ENCODE data around the gene MRRF.
A peak's percentile ranks its signal among the peaks of the same experiment; 100 is the strongest.

The MRRF gene

DNA sequence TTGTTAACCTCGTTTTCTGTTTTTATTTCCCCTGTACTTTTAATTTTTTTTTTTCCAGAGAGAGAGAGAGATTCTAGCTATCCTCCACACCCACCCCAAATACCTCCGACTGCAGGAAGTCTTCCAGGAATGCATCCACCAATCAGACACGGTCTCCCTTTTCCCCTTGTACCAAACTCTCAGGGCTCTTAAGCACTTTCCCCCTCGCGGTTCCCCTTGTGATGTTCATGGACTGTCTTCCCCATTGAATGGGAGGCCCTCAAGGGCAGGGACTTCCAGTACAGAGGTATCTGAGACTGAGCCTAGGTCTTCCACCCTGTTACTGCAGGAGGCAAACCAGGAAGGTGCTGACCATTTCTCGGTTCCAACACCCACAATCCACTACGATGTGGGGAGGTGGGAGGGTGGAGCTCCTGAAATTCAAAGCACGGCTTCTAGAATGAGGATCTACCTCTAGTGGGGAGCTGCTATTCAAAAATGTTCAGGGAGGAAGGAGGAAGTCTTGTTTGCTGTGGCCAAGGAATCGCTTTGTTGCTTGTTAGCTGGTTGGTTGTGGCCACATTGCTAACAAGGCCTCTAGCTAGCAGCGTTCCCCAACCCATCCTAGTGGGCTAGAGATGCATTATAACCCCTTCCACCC is 68.6 kb downstream of the MRRF start:
- POLR2A ChIA-PET = no interaction called here

DNA sequence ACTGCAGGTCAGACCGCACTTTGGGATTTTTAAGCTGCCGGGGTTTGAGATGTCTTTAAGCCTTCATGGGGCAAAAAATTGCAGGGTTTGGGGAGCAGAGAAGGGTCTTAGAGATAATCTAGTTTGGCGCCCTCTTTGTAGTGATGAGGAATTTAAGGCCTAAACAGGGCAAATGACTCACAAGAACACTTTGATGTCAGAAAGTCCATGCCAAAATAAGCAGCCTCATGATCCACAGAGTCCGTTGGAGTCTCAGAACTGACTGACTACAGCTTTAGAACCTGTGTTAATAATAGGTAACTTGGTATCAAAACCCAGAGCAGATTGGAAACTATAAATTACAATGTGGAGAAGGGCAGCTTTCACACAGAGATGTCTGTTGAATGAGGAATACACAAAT is 70.2 kb downstream of the MRRF start:
- Histone ChIP-seq H3K27me3 (replicated peaks in 2 of 5; ENCODE audit: control insufficient read depth in 4 of 5, insufficient read depth in 5 of 5, low read length in 4 of 5) (no peaks in the 10 kb centered on the region), H3K27ac (ENCODE audit: insufficient read depth in 1 of 2, low read depth in 1 of 2, low read length in 2 of 2, poor library complexity in 1 of 2, severe bottlenecking in 2 of 2) (no peak overlapping the region), H3K4me3 (ENCODE audit: control insufficient read depth in 1 of 7, extremely low read depth in 1 of 7, insufficient read depth in 4 of 7, low read depth in 2 of 7, low read length in 6 of 7) (no peak overlapping the region), H3K9me3 (ENCODE audit: control extremely low read depth in 1 of 5, control insufficient read depth in 4 of 5, insufficient read depth in 2 of 5, low read depth in 1 of 5, low read length in 4 of 5) (no peaks in the 10 kb centered on the region), H3K36me3 (ENCODE audit: control insufficient read depth in 4 of 4, insufficient read depth in 4 of 4, low read length in 3 of 4) (peaks cover 0 to 4% (median 0%) of the 10 kb centered on the region in 4 experiments), H3K4me1 (ENCODE audit: control extremely low read depth in 1 of 4, control insufficient read depth in 4 of 4, insufficient read depth in 4 of 4, low read length in 3 of 4) (peaks cover 0 to 31% (median 28%) of the 10 kb centered on the region in 4 experiments)
- ChIA-PET POLR2A (no interaction called here), CTCF (interaction anchor here (0.9 to 4.3 kb wide), 3 partner anchors 11 to 20 kb away, joined by 3 to 27 read pairs (median 3); no protein-coding TSS in a partner anchor)
- no peak for DNase-seq
- WGBS (ENCODE audit: insufficient coverage) = 100% methylated on average over 3 of the region's 4 CpGs

More for the DNA sequence above, 68.6 kb downstream of the MRRF start:
- WGBS (ENCODE audit: insufficient coverage) = 54% methylated on average over 6 of the region's 10 CpGs
- H3K4me1 ChIP-seq (ENCODE audit: control extremely low read depth in 1 of 4, control insufficient read depth in 4 of 4, insufficient read depth in 4 of 4, low read length in 3 of 4) = peaks cover 0 to 36% (median 30%) of the 10 kb centered on the region in 4 experiments
- peak in 1 of 3 donors; percentile 47 for DNase-seq
- H3K36me3 ChIP-seq (ENCODE audit: control insufficient read depth in 4 of 4, insufficient read depth in 4 of 4, low read length in 3 of 4) = peaks cover 0 to 7% (median 5%) of the 10 kb centered on the region in 4 experiments
- no peaks in the 10 kb centered on the region for H3K27me3 ChIP-seq (replicated peaks in 2 of 5; ENCODE audit: control insufficient read depth in 4 of 5, insufficient read depth in 5 of 5, low read length in 4 of 5)
- H3K27ac ChIP-seq (ENCODE audit: insufficient read depth in 1 of 2, low read depth in 1 of 2, low read length in 2 of 2, poor library complexity in 1 of 2, severe bottlenecking in 2 of 2) = peak overlapping the region in 1 of 2 experiments; percentile 18
- no peaks in the 10 kb centered on the region for H3K9me3 ChIP-seq (ENCODE audit: control extremely low read depth in 1 of 5, control insufficient read depth in 4 of 5, insufficient read depth in 2 of 5, low read depth in 1 of 5, low read length in 4 of 5)
- CTCF ChIA-PET = interaction anchor here (1.0 to 4.3 kb wide), 5 partner anchors 12 to 207 kb away, joined by 3 to 27 read pairs (median 3); no protein-coding TSS in a partner anchor
- no peak overlapping the region for H3K4me3 ChIP-seq (ENCODE audit: control insufficient read depth in 1 of 7, extremely low read depth in 1 of 7, insufficient read depth in 4 of 7, low read depth in 2 of 7, low read length in 6 of 7)

DNA sequence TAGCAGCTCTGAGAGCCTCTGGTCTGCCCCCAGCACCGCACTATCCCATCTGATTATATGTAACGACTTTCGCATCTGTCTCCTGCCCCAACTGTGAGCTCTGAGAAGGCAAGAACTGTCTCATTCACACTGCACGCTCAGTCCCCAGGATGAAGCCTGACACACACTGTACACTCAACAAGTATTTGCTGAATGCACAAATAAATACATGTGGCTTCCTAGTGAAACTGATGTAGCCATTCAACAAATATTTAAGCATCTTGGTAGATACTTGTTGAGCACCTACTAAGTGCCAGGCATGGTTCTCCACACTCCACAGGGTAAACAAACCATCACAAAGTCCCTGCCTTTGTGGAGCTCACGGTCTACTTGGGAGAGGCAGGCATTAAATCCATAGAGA is 71.5 kb downstream of the MRRF start:
- no peak for DNase-seq
- WGBS (ENCODE audit: insufficient coverage) = 97% methylated on average over 5 of the region's 5 CpGs
- ChIA-PET CTCF (interaction anchor here (1.0 to 4.3 kb wide), 3 partner anchors 8 to 14 kb away, joined by 3 to 27 read pairs (median 6); no protein-coding TSS in a partner anchor), POLR2A (no interaction called here)
- Histone ChIP-seq H3K36me3 (ENCODE audit: control insufficient read depth in 4 of 4, insufficient read depth in 4 of 4, low read length in 3 of 4) (no peaks in the 10 kb centered on the region), H3K27me3 (replicated peaks in 2 of 5; ENCODE audit: control insufficient read depth in 4 of 5, insufficient read depth in 5 of 5, low read length in 4 of 5) (no peaks in the 10 kb centered on the region), H3K27ac (ENCODE audit: insufficient read depth in 1 of 2, low read depth in 1 of 2, low read length in 2 of 2, poor library complexity in 1 of 2, severe bottlenecking in 2 of 2) (no peak overlapping the region), H3K4me1 (ENCODE audit: control extremely low read depth in 1 of 4, control insufficient read depth in 4 of 4, insufficient read depth in 4 of 4, low read length in 3 of 4) (peaks cover 0 to 26% (median 24%) of the 10 kb centered on the region in 4 experiments), H3K9me3 (ENCODE audit: control extremely low read depth in 1 of 5, control insufficient read depth in 4 of 5, insufficient read depth in 2 of 5, low read depth in 1 of 5, low read length in 4 of 5) (no peaks in the 10 kb centered on the region), H3K4me3 (ENCODE audit: control insufficient read depth in 1 of 7, extremely low read depth in 1 of 7, insufficient read depth in 4 of 7, low read depth in 2 of 7, low read length in 6 of 7) (no peak overlapping the region)

- POLR2A ChIA-PET = no interaction called here
- 77% methylated on average over 17 of the region's 26 CpGs for WGBS (ENCODE audit: insufficient coverage)
- CTCF ChIA-PET = interaction anchor here (1.0 to 4.3 kb wide), 3 partner anchors 9 to 13 kb away, joined by 3 to 27 read pairs (median 6); no protein-coding TSS in a partner anchor
- H3K27me3 ChIP-seq (replicated peaks in 2 of 5; ENCODE audit: control insufficient read depth in 4 of 5, insufficient read depth in 5 of 5, low read length in 4 of 5) = no peaks in the 10 kb centered on the region
- H3K4me3 ChIP-seq (ENCODE audit: control insufficient read depth in 1 of 7, extremely low read depth in 1 of 7, insufficient read depth in 4 of 7, low read depth in 2 of 7, low read length in 6 of 7) = no peak overlapping the region
- no peaks in the 10 kb centered on the region for H3K36me3 ChIP-seq (ENCODE audit: control insufficient read depth in 4 of 4, insufficient read depth in 4 of 4, low read length in 3 of 4)
- DNase-seq = no peak
- no peaks in the 10 kb centered on the region for H3K9me3 ChIP-seq (ENCODE audit: control extremely low read depth in 1 of 5, control insufficient read depth in 4 of 5, insufficient read depth in 2 of 5, low read depth in 1 of 5, low read length in 4 of 5)
- peaks cover 0 to 18% (median 16%) of the 10 kb centered on the region in 4 experiments for H3K4me1 ChIP-seq (ENCODE audit: control extremely low read depth in 1 of 4, control insufficient read depth in 4 of 4, insufficient read depth in 4 of 4, low read length in 3 of 4)
- H3K27ac ChIP-seq (ENCODE audit: insufficient read depth in 1 of 2, low read depth in 1 of 2, low read length in 2 of 2, poor library complexity in 1 of 2, severe bottlenecking in 2 of 2) = no peak overlapping the region
These were observed 72.3 kb downstream of the MRRF start for GRCh38 chr9:122336866-122337555.

DNA sequence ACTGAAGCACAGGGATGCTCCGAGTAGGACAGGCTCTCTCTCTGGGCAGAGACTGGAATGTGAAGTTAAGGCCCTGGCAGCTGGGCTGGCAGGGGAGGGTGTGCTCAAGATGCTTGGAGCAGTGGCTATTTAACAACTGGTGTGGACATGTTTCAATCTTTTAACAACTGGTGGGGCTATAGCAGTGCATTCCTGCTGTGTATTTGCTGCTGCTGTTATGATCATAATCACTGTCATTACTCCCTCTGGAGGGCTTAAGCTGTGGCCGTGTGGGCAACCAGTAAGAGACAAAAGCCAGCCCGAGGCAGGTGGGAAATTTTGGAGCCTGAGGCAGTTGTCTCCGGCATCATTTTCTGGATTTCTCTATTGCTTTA is 72.9 kb downstream of the MRRF start:
- H3K4me3 ChIP-seq (ENCODE audit: control insufficient read depth in 1 of 7, extremely low read depth in 1 of 7, insufficient read depth in 4 of 7, low read depth in 2 of 7, low read length in 6 of 7) = no peak overlapping the region
- H3K9me3 ChIP-seq (ENCODE audit: control extremely low read depth in 1 of 5, control insufficient read depth in 4 of 5, insufficient read depth in 2 of 5, low read depth in 1 of 5, low read length in 4 of 5) = no peaks in the 10 kb centered on the region
- H3K27ac ChIP-seq (ENCODE audit: insufficient read depth in 1 of 2, low read depth in 1 of 2, low read length in 2 of 2, poor library complexity in 1 of 2, severe bottlenecking in 2 of 2) = no peak overlapping the region
- WGBS (ENCODE audit: insufficient coverage) = 96% methylated on average over 4 of the region's 4 CpGs
- CTCF ChIA-PET = interaction anchor here (1.6 kb wide), 1 partner anchor 13 kb away, joined by 6 read pairs; no protein-coding TSS in a partner anchor
- DNase-seq = no peak
- no peaks in the 10 kb centered on the region for H3K27me3 ChIP-seq (replicated peaks in 2 of 5; ENCODE audit: control insufficient read depth in 4 of 5, insufficient read depth in 5 of 5, low read length in 4 of 5)
- peaks cover 0 to 13% (median 11%) of the 10 kb centered on the region in 4 experiments for H3K4me1 ChIP-seq (ENCODE audit: control extremely low read depth in 1 of 4, control insufficient read depth in 4 of 4, insufficient read depth in 4 of 4, low read length in 3 of 4)
- H3K36me3 ChIP-seq (ENCODE audit: control insufficient read depth in 4 of 4, insufficient read depth in 4 of 4, low read length in 3 of 4) = no peaks in the 10 kb centered on the region
- POLR2A ChIA-PET = no interaction called here

DNA sequence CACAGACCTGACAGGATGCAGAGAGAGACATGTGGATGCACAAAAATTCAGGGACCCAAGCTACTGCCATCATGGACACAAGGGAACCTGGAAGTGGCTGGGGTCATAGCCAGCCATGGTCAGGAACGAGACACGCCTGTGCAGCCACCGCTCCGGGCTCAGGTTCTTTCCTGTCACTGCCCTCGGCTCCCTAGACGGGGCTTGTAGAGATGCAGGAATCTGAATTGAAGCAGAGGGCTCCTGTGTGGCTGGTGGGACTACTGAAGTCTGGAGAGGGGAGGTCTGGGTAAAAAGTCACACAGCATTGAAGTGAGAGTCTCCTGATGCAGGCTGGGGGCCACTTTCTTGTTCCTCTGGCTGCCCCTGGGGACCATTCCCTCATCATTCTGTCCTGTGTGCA is 73.9 kb downstream of the MRRF start:
- no peak for DNase-seq
- Histone ChIP-seq H3K27ac (ENCODE audit: insufficient read depth in 1 of 2, low read depth in 1 of 2, low read length in 2 of 2, poor library complexity in 1 of 2, severe bottlenecking in 2 of 2) (no peak overlapping the region), H3K4me3 (ENCODE audit: control insufficient read depth in 1 of 7, extremely low read depth in 1 of 7, insufficient read depth in 4 of 7, low read depth in 2 of 7, low read length in 6 of 7) (no peak overlapping the region), H3K4me1 (ENCODE audit: control extremely low read depth in 1 of 4, control insufficient read depth in 4 of 4, insufficient read depth in 4 of 4, low read length in 3 of 4) (peaks cover 0 to 5% (median 2%) of the 10 kb centered on the region in 4 experiments), H3K36me3 (ENCODE audit: control insufficient read depth in 4 of 4, insufficient read depth in 4 of 4, low read length in 3 of 4) (no peaks in the 10 kb centered on the region), H3K9me3 (ENCODE audit: control extremely low read depth in 1 of 5, control insufficient read depth in 4 of 5, insufficient read depth in 2 of 5, low read depth in 1 of 5, low read length in 4 of 5) (no peaks in the 10 kb centered on the region), H3K27me3 (replicated peaks in 2 of 5; ENCODE audit: control insufficient read depth in 4 of 5, insufficient read depth in 5 of 5, low read length in 4 of 5) (no peaks in the 10 kb centered on the region)
- POLR2A ChIA-PET = no interaction called here
- CTCF ChIA-PET = interaction anchor here (0.6 to 1.8 kb wide), 5 partner anchors 9 to 215 kb away, joined by 3 to 8 read pairs (median 4); no protein-coding TSS in a partner anchor
- 93% methylated on average over 6 of the region's 6 CpGs for WGBS (ENCODE audit: insufficient coverage)

- no peak for DNase-seq
- H3K4me1 ChIP-seq (ENCODE audit: control extremely low read depth in 1 of 4, control insufficient read depth in 4 of 4, insufficient read depth in 4 of 4, low read length in 3 of 4) = peaks cover 0 to under 1% (median 0%) of the 10 kb centered on the region in 4 experiments
- no peak overlapping the region for H3K4me3 ChIP-seq (ENCODE audit: control insufficient read depth in 1 of 7, extremely low read depth in 1 of 7, insufficient read depth in 4 of 7, low read depth in 2 of 7, low read length in 6 of 7)
- POLR2A ChIA-PET = no interaction called here
- 85% methylated on average over 3 of the region's 3 CpGs for WGBS (ENCODE audit: insufficient coverage)
- CTCF ChIA-PET = interaction anchor here (1.0 to 1.8 kb wide), 4 partner anchors 9 to 216 kb away, joined by 3 to 8 read pairs (median 4); no protein-coding TSS in a partner anchor
- no peaks in the 10 kb centered on the region for H3K9me3 ChIP-seq (ENCODE audit: control extremely low read depth in 1 of 5, control insufficient read depth in 4 of 5, insufficient read depth in 2 of 5, low read depth in 1 of 5, low read length in 4 of 5)
- H3K27ac ChIP-seq (ENCODE audit: insufficient read depth in 1 of 2, low read depth in 1 of 2, low read length in 2 of 2, poor library complexity in 1 of 2, severe bottlenecking in 2 of 2) = no peak overlapping the region
- no peaks in the 10 kb centered on the region for H3K36me3 ChIP-seq (ENCODE audit: control insufficient read depth in 4 of 4, insufficient read depth in 4 of 4, low read length in 3 of 4)
- no peaks in the 10 kb centered on the region for H3K27me3 ChIP-seq (replicated peaks in 2 of 5; ENCODE audit: control insufficient read depth in 4 of 5, insufficient read depth in 5 of 5, low read length in 4 of 5)
These were observed 74.3 kb downstream of the MRRF start for GRCh38 chr9:122338994-122339393.
